ENCODE data around the gene LBP.

GRCh38 chr20:38344107-38344701, 2.1 kb upstream of the LBP start:
- TF ChIP-seq CTCF (IDR thresholded peaks at IDR 0.05 in 4 of 5, conservative IDR thresholded peaks at IDR 0.05 in 1 of 5) = no peak
- TF ChIP-seq POLR2A (IDR thresholded peaks at IDR 0.05) = no peak

All from gastrocnemius medialis (tissue), 4 donors.